Gastroesophageal sphincter (tissue), 4 donors: ENCODE results near the gene MAPK4. TPM values are rescaled to one million over a fixed set of nuclear protein-coding genes. Genes with fewer than 3 reads are reported as not detected.

Experiments used
- ATAC-seq: fragments of 150-250 bp; one replicate; pipeline ENCODE4 v1.9.1; 2016; ENCODE audit warnings: mild to moderate bottlenecking, moderate library complexity
- H3K27ac ChIP-seq, 4 donors: fragments of 200-600 bp; sonication (generic) in 3 of 4; 1 replicate in 3 of 4; 2 replicates in 1 of 4; pipeline ENCODE4 v1.5.1; 2016 to 2019
- H3K27me3 ChIP-seq: fragments of 200-600 bp; sonication (generic); one replicate; pipeline ENCODE4 v1.5.1; 2019
- H3K36me3 ChIP-seq, 2 donors: fragments of 200-600 bp; sonication (generic); one replicate each; pipeline ENCODE4 v1.5.1; 2019; ENCODE audit warnings: control low read depth in 1 of 2
- H3K4me1 ChIP-seq, 3 donors: fragments of 200-600 bp; sonication (generic); 1 replicate in 2 of 3; 2 replicates in 1 of 3; pipeline ENCODE4 v1.5.1; 2016 to 2019; ENCODE audit warnings: control low read depth in 2 of 3
- H3K4me3 ChIP-seq, 2 donors: fragments of 200-600 bp; sonication (generic); one replicate each; pipeline ENCODE4 v1.5.1; 2019; ENCODE audit warnings: mild to moderate bottlenecking in 1 of 2, moderate library complexity in 1 of 2
- H3K9me3 ChIP-seq, 3 donors: fragments of 200-600 bp; sonication (generic); one replicate each; pipeline ENCODE4 v1.5.1; 2017 to 2019; ENCODE audit warnings: control low read depth in 2 of 3
- CTCF ChIP-seq, 4 experiments: fragments of 200-600 bp in 2 of 4; fragments of 450-650 bp in 2 of 4; sonication (generic) in 1 of 4; IDR thresholded peaks; one replicate each; pipeline ENCODE4 v1.5.1; 2017 to 2019; ENCODE audit warnings: antibody characterized with exemption in 4 of 4, mild to moderate bottlenecking in 2 of 4, moderate library complexity in 2 of 4
- EP300 ChIP-seq: sonication (generic); formaldehyde crosslinking; IDR thresholded peaks from one replicate; pipeline ENCODE4 v1.6.1; 2017; ENCODE audit warnings: antibody characterized with exemption, mild to moderate bottlenecking
- POLR2A ChIP-seq, 2 donors: fragments of 450-650 bp; IDR thresholded peaks; one replicate each; pipeline ENCODE4 v1.6.1; 2017; ENCODE audit warnings: antibody characterized with exemption in 2 of 2, mild to moderate bottlenecking in 2 of 2, moderate library complexity in 1 of 2
- POLR2AphosphoS5 ChIP-seq: sonication (generic); formaldehyde crosslinking; IDR thresholded peaks from one replicate; pipeline ENCODE4 v1.6.1; 2017; ENCODE audit warnings: antibody characterized with exemption
- WGBS, 2 donors: methylation state at CpG; one replicate each; pipeline ENCODE4 v1.1.5; 2018; ENCODE audit warnings: low coverage in 1 of 2; 5-methylcytosine and 5-hydroxymethylcytosine counted together
- total RNA-seq, 4 donors: library from RNA; depleted of rRNA; stranded (reverse); fragments of >200 nt; gene quantifications; one replicate each; pipeline ENCODE4 v1.1.0, GENCODE V29; 2016

The MAPK4 gene
- total RNA-seq, 4 donors from 2014 or later: 9.3 to 13.7 (median 10.6) TPM

- no peak overlapping the region for H3K4me3 ChIP-seq
- TF ChIP-seq POLR2A (IDR thresholded peaks at IDR 0.05) (no peak), CTCF (IDR thresholded peaks at IDR 0.05) (no peak), POLR2AphosphoS5 (no peak)
- H3K27me3 ChIP-seq: no peaks in the 10 kb centered on the region
- H3K36me3 ChIP-seq: no peaks in the 10 kb centered on the region
- H3K4me1 ChIP-seq: peaks cover 0 to 6% (median 0%) of the 10 kb centered on the region in 3 donors
- 88 to 90% methylated on average over 3 of the region's 3 CpGs for WGBS, 2 donors
- ATAC-seq: no peak
- no peak overlapping the region for H3K27ac ChIP-seq
- no peaks in the 10 kb centered on the region for H3K9me3 ChIP-seq
Observed at GRCh38 chr18:50624981-50625380, 65.1 kb downstream of the MAPK4 start.

GRCh38 chr18:50626317-50626716 is 66.4 kb downstream of the MAPK4 start:
- Histone ChIP-seq H3K9me3 (no peaks in the 10 kb centered on the region), H3K36me3 (no peaks in the 10 kb centered on the region), H3K27ac (no peak overlapping the region), H3K4me3 (no peak overlapping the region), H3K4me1 (no peaks in the 10 kb centered on the region), H3K27me3 (no peaks in the 10 kb centered on the region)
- WGBS, 2 donors: 82 to 85% methylated on average over 3 to 6 of the region's 10 CpGs
- ATAC-seq: no peak
- TF ChIP-seq CTCF (IDR thresholded peaks at IDR 0.05) (no peak), EP300 (no peak), POLR2AphosphoS5 (no peak), POLR2A (IDR thresholded peaks at IDR 0.05) (no peak)

GRCh38 chr18:50627594-50628532 is 68.0 kb downstream of the MAPK4 start:
- Histone ChIP-seq H3K4me1 (peaks cover 0 to 12% (median under 1%) of the 10 kb centered on the region in 3 donors), H3K27me3 (no peaks in the 10 kb centered on the region), H3K9me3 (no peaks in the 10 kb centered on the region), H3K36me3 (no peaks in the 10 kb centered on the region), H3K27ac (no peak overlapping the region), H3K4me3 (no peak overlapping the region)
- no peak for ATAC-seq
- 82 to 83% methylated on average over 6 to 12 of the region's 16 CpGs for WGBS, 2 donors
- no peak for TF ChIP-seq EP300
- TF ChIP-seq CTCF (IDR thresholded peaks at IDR 0.05): no peak
- no peak for TF ChIP-seq POLR2AphosphoS5
- no peak for TF ChIP-seq POLR2A (IDR thresholded peaks at IDR 0.05)

- no peak for ATAC-seq
- TF ChIP-seq EP300: no peak
- no peak for TF ChIP-seq POLR2AphosphoS5
- TF ChIP-seq POLR2A (IDR thresholded peaks at IDR 0.05): no peak
- no peak for TF ChIP-seq CTCF (IDR thresholded peaks at IDR 0.05)
- H3K9me3 ChIP-seq: no peaks in the 10 kb centered on the region
- H3K27ac ChIP-seq: no peak overlapping the region
- H3K36me3 ChIP-seq: no peaks in the 10 kb centered on the region
- 90 to 92% methylated on average over 2 of the region's 2 CpGs for WGBS, 2 donors
- H3K27me3 ChIP-seq: no peaks in the 10 kb centered on the region
- H3K4me1 ChIP-seq: peaks cover 0 to 15% (median 5%) of the 10 kb centered on the region in 3 donors
- H3K4me3 ChIP-seq: no peak overlapping the region
Observed at GRCh38 chr18:50628533-50628905, 68.6 kb downstream of the MAPK4 start.

- no peak for ATAC-seq
- WGBS, 2 donors: 63 to 75% methylated on average over 2 to 5 of the region's 5 CpGs
Observed at GRCh38 chr18:50629148-50629631, 69.3 kb downstream of the MAPK4 start.

More at GRCh38 chr18:50629148-50629631, 69.3 kb downstream of the MAPK4 start:
- Histone ChIP-seq H3K36me3 (no peaks in the 10 kb centered on the region), H3K27ac (no peak overlapping the region), H3K9me3 (no peaks in the 10 kb centered on the region), H3K4me1 (peaks cover 0 to 15% (median 5%) of the 10 kb centered on the region in 3 donors), H3K4me3 (no peak overlapping the region), H3K27me3 (no peaks in the 10 kb centered on the region)
- TF ChIP-seq POLR2A (IDR thresholded peaks at IDR 0.05) (no peak), CTCF (IDR thresholded peaks at IDR 0.05) (no peak), EP300 (no peak), POLR2AphosphoS5 (no peak)
